ENCODE data around the gene SMTN. TPM values are rescaled to one million over a fixed set of nuclear protein-coding genes. Genes with fewer than 3 reads are reported as not detected.
"Not testable (repeated sequence)": the region's sequence is repeated elsewhere in the genome, so short reads cannot be mapped to it uniquely, and the experiment has no call there.

SMTN gene
- total RNA-seq, 1 donor from 2014 or later = 278 TPM

DNA sequence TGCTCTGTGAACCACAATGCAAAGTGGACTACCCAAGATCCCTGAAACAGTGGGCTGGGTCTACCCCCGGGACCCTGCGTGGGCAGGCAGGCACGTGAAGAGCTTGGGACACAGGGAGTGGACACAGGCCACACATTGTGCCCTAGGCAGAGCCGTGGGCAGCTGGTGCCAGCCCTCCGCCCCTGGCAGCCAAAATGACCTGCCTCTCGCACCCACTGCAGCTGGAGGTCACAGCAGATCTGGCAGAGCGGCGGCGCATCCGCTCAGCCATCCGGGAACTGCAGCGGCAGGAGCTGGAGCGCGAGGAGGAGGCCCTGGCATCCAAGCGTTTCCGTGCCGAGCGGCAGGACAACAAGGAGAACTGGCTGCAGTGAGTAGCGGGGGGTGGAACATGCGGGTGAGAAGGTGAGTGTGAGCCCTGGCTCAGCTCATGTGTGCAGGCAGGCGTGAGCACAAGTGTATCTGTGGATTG is 6.7 kb downstream of the SMTN start:
- ATAC-seq (no peak), DNase-seq (no peak)
- intact Hi-C loops (cut with micrococcal nuclease) = no loop called here

DNA sequence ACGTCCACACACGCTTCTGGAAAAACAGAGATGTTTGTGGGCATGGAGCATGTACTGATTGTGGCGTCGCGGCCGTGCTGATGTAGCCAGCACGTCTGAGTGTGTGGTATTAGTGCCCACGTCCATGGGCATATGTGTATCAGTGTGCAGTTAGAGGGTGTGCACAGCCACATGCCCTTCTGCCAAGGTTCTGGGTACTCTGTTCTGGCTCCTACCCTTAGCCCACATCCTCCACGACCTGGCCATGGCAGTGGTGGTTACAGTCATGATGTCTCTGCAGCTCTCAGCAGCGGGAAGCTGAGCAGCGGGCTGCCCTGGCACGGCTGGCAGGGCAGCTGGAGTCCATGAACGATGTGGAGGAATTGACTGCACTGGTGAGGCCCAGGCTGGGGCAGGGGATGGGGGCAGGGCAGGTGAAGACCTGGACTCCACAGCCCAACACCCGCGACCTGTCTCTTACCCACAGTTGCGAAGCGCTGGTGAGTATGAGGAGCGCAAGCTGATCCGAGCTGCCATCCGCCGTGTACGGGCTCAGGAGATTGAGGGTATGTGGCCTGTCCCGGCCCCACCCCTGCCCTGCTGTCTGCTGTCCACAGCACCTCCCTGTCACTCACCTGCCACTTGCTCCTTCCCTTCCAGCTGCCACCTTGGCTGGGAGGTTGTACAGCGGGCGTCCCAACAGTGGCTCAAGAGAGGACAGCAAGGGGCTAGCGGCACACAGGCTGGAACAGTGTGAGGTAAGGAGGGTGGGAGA is 7.3 kb downstream of the SMTN start:
- intact Hi-C loops (cut with micrococcal nuclease) = no loop called here
- DNase-seq (no peak), ATAC-seq (no peak)

DNA sequence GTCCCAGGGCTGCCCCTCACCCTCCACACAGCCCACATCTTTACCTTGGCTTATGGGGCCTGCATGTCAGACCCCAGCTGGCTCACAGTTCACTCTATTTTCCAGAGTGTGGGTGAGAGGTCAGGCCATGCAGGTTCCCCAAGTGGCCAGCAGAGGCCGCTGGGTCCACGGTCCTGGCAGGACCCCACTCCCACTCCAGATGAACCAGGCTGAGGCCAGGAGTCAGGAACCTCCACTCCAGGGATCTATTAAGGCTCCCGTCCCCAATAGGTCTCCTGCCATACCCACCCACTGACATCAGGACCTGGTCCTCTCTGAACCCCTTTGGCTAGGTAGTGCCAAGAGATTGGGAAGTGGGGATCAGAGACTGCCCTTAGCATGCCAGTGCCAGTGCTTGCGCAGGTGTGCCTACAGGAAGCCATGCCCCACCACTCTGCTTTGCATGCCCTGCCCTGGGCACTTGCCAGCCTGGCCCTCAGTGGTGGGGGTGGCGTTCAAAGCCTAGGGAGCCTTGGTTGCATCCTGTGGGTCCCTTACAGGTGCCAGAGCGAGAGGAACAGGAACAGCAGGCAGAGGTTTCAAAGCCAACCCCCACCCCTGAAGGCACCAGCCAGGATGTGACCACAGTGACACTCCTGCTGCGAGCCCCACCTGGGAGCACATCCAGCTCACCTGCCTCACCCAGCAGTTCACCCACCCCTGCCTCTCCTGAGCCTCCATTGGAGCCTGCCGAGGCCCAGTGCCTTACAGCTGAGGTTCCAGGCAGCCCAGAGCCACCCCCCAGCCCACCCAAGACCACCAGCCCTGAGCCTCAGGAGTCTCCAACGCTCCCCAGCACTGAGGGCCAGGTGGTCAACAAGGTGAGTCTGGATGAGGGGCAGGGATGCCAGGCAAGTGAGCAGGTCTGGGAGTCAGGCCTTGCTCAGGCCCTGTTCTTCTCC is 8.3 kb downstream of the SMTN start:
- peak; percentile 13 for ATAC-seq
- DNase-seq = peak; percentile 80
- intact Hi-C loops (cut with micrococcal nuclease) = no loop called here

DNA sequence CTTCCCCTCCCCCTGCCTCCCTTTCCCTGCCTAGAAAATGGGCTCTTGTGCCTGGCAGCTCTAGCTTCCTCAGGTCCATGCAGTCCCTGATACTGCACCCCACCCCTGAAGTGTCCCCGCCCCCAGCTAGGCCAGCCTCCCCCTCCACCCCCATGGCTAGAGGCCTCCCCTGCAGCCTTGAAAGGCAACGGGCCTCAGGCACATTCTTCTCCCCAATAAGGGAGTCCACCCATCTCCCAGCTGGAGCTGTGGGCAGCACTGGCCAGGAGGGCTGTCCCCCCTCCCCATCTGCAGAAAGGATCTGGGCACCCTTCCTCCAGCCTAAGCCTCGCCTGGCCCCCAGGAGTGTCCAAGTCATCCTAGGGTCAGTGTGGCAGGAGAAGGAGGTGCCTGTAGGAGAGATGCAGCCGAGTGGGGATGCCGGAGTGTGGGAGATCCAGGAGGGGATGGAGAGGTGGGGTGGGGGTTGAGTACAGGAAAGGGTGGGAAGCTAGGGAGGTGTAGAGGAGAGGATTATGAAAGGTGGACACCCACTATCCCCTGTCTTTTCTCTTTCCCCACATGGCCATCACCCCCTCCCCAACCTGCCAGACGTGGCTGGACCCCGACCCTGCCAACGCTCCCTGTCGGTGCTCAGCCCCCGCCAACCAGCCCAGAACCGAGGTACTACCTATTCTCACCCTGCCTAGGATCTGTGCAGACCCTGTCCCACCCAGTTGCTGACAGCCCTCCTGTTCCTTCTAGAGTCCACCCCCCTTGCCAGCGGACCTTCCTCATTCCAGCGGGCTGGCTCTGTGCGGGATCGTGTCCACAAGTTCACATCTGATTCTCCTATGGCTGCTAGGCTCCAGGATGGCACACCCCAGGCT is 9.3 kb downstream of the SMTN start:
- DNase-seq = no peak
- ATAC-seq = no peak
- intact Hi-C loops (cut with micrococcal nuclease) = no loop called here

DNA sequence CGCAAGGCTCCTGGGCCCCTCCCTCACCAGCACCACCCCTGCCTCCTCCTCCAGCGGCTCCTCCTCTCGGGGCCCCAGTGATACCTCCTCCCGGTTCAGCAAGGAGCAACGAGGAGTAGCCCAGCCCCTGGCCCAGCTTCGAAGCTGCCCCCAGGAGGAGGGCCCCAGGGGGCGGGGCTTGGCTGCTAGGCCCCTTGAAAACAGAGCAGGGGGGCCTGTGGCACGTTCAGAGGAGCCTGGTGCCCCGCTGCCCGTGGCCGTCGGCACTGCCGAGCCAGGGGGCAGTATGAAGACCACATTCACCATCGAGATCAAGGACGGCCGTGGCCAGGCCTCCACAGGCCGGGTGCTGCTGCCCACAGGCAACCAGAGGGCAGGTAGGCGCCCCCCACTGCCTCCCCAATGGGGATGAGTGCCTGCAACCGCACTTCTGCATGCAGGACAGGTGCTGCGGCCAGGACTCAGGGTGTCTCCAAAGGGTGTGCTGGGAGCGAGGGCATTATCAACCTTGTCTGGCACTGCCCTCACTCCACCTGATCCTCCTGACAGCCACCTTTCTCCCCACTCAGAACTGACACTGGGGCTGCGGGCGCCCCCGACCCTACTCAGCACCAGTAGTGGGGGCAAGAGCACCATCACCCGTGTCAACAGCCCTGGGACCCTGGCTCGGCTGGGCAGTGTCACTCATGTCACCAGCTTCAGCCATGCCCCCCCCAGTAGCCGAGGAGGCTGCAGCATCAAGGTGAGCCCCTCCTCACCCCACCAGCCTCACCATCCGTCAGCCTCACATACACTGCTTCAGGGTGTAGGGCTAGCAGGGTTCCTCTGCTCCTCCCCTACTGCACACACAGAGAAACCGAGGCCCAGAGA is 10.2 kb downstream of the SMTN start:
- intact Hi-C loops (cut with micrococcal nuclease) = no loop called here

DNA sequence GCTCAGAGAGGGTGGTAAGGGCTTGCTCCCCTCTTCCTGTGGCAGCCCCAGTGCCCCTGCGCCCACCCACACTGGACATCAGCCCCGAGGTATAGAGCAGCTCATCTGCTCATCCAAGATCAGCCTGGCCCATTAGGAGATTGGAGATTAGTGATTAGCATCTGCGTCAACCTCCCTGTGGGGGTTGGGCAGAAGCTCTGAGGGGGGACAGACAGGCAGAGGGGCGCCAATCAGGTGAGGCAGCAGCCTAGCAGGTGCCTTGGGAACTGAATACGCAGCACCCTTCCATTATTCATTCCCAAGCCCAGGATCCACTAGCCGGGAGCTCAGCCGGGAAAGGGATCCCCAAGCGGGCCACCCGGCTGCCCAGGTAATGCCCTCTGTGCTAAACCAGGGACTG is 11.0 kb downstream of the SMTN start:
- no peak for ATAC-seq
- intact Hi-C loops (cut with micrococcal nuclease) = no loop called here
- DNase-seq = no peak

More for the DNA sequence above, 10.2 kb downstream of the SMTN start:
- DNase-seq = no peak
- no peak for ATAC-seq

DNA sequence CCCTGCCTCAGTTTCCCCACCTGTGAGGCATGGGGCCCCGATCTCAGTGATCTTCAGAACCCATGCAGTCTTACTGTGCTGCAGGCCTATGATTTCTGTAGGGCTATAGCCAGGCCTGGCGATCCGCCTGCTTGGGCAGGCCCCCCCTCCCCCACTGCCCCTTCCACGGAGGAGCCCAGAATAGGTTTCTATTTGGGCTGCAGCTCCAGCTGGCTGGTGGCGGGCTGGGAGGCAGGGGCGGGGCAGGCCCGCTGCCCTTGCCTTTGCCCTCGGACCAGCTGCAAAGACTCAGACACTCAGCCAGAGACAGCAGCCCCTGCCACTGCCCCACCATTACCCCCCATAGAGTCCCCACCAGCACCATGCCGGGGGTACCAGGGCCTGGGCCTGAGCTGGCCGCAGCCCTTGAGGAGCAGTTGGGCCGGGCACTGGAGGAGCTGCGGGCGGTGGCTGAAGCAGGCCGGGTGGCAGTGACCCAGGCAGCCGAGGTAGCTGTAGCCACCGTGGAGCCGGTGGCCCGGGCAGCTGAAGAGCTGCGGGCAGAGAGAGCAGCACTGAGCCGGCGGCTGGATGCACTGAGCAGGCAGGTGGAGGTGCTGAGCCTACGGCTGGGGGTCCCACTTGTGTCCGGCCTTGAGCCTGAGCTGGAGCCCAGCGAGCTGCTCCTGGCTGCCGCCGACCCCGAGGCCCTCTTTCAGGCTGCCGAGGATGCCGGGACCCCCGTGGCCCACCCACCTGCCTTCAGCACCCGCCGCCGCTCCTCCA is 12.2 kb downstream of the SMTN start:
- DNase-seq (peak; percentile 89), ATAC-seq (peak; percentile 87)
- intact Hi-C loops (cut with micrococcal nuclease) = no loop called here

DNA sequence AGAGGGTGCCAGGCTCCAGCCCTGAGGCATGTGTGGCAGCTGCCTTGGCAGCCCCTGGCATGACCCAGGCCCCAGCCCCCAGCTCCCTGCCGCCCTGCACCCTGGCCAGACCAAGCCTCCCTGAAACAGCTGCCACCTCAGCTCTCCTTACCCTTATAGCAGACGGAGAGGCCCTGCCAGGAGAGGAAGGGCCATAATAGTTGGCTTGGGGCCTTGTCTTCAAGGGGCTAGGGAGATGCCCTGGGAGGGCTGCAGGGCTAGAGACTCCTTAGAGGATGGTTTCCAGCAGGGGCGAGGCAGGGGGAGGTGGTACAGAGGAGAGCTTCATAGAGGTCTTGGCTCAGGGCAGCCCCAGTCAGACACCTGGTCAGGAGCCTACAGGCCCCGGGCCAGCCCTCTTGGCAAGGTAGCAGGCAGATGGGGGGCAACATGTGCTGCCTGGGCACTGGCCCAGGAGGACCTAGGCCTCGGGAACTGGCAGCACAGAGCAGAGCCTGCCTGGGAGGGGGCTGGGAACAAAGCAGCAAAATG is 13.0 kb downstream of the SMTN start:
- ATAC-seq (peak; percentile 82), DNase-seq (peak; percentile 90)
- intact Hi-C loops (cut with micrococcal nuclease) = no loop called here

DNA sequence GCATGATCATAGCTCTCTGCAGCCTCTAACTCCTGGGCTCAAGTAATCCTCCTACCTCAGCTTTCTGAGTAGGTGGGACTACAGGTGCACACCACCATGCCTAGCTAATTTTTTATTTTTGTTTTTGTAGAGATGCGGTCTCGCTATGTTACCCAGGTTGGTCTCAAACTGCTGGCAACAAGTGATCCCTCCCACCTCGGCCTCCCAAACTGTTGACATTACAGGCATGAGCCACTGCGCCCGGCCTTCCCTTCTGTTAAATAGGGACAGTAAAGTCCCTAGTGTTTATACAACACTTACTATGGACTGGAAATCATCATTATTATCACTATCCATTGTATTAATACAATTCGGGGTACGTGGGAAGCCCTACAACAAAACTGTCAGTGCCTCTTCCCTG is 13.6 kb downstream of the SMTN start:
- no peak for DNase-seq
- intact Hi-C loops (cut with micrococcal nuclease) = no loop called here
- ATAC-seq = no peak

DNA sequence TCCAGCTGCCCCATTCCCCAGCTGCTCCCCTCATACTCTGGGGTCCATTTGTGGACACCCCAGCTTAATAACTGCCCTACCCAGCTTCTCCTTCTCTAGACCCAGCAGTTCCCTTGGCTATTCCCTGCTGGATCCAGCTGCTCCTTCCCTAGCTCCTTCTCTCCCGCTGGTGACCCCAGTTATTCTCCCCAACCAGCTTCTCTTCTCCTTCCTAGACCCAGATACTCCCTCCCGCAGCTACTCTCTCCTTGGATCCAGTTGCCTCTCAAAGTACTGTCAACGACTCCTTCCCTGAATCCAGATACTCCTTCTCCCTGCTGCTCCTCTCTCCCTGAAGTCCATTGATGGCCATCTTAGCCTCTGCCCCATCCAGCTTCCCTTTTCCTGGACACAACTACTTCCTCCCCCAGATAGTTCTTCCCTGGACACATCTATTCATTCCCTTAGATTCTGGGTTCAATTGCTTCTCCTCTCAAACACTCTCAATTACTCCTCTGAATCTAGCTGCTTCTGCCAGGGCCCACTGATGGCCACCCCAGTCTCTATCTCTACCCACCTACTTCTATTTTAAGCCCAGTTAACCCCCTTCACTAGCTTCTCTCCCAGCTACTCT is 14.6 kb downstream of the SMTN start:
- intact Hi-C loops (cut with micrococcal nuclease) = no loop called here

DNA sequence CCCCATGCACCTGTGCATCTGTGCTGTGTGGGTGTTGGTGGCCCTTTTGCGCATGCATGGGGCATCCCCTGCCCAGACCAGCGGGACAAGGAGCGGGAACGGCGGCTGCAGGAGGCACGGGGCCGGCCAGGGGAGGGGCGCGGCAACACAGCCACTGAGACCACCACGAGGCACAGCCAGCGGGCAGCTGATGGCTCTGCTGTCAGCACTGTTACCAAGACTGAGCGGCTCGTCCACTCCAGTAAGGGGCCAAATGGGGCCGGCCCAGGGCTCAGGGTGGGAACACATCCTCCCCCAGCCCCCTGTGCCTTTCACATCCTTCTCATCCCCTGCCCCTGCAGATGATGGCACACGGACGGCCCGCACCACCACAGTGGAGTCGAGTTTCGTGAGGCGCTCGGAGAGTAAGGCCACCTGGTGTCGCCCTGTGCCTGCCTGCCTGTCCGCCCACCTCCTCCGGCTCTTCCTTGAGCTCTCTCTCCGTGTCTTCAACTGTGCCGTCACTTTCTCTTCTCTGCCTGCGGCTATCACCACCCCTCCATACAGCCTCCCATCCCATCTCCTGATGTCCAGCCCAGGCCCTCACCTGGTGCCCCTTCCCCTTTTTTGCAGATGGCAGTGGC is 15.7 kb downstream of the SMTN start:
- ATAC-seq = no peak
- DNase-seq = no peak
- intact Hi-C loops (cut with micrococcal nuclease) = no loop called here

More for the DNA sequence above, 14.6 kb downstream of the SMTN start:
- DNase-seq = no peak
- no peak for ATAC-seq

DNA sequence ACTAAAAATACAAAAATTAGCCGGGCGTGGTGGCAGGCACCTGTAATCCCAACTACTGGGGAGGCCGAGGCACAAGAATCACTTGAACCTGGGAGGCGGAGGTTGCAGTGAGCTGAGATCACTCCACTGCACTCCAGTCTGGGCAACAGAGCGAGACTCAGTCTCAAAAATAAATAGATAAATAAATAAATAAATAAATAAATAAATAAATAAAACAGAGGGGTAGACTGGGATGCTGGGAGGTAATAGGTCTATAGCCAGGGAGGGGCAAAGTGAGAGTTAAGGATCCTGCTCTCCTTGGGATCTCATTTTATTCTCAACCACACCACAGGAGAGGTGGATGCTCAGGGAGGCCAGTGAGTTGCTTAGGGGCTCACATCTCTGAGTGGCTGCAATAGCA is 16.4 kb downstream of the SMTN start:
- intact Hi-C loops (cut with micrococcal nuclease); ATAC-seq; DNase-seq: not testable (repeated sequence)

DNA sequence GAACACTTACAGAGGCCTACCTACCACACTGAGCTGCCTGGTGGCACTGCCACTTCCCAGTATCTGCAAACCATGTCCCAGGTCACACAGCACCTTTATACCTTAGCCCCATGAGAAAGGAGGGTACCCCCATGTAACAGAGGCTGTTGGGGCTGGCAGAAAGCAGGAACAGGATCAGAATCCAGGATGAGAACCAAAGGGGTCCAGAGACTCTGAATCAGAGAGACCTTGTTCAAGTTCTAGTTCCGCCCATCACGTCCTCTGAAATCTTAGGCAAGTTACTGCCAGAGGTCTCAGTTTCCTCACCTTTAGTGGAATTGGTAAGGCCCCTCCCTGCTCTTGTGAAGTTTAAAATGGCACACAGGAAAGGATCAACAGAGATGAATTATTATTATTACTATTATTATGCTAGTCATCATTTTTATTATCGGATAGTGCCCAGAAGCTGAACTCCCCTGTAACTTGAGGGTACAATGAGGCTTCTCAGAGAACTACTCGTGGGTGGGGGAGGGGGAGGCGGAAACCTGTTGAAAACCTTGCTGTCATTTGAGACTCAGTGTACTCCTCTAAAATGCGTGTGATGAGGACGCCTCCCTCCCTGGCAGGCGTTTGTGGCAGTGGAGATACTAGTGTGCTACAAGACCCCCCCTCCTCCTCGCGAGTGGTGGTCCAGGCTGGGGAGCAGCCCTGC is 17.0 kb downstream of the SMTN start:
- intact Hi-C loops (cut with micrococcal nuclease) = no loop called here
- ATAC-seq (no peak), DNase-seq (no peak)

DNA sequence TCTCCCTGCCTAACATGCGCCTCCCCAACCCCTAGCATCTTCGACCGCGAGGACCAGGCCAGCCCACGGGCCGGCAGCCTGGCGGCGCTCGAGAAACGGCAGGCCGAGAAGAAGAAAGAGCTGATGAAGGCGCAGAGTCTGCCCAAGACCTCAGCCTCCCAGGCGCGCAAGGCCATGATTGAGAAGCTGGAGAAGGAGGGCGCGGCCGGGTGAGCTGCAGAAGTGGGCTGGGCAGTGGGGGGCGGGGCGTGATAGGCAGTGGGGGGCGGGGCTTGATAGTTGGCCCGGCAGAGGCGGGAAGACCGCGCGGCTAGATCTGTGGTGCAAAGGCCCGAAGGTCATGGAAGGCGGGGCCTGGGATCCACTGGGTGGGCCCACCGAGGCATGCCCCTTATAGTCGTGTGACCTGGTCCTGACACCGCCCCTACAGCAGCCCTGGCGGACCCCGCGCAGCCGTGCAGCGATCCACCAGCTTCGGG is 17.6 kb downstream of the SMTN start:
- intact Hi-C loops (cut with micrococcal nuclease) = no loop called here
- ATAC-seq (no peak), DNase-seq (peak; percentile 72)

DNA sequence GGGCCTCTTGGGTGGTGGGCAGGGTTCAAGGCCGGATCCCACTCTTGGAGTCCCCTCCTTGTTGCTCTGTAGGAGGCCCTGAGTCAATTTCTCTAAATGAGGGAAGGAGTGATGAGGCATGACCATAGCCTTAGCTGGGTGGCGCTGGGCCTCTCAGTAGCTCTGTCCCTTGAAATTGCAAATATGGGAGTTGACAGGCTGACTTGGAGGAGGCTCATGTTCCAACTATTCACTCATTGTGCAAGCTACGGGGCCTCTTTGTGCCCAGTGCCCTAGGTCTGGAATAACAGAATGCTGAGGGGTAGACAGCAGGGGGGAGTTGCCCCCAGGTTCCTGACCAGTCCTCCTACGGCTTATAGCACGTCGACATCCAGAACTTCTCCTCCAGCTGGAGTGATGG is 18.3 kb downstream of the SMTN start:
- no peak for DNase-seq
- no peak for ATAC-seq
- intact Hi-C loops (cut with micrococcal nuclease) = no loop called here

All from left ventricle myocardium superior (tissue), 1 donor.